NCI-H2171 treated with DMSO at 0.1 percent for 48 hours (cell line): ENCODE results near the gene TNIK.

Source experiments
- DNase-seq: peaks from one replicate; lab custom pipeline; 2025; lab: John Stamatoyannopoulos, UW

TNIK gene

GRCh38 chr3:171227828-171228227, 232.4 kb downstream of the TNIK start:
- DNase-seq, result no peak

GRCh38 chr3:171227359-171227758, 232.8 kb downstream of the TNIK start:
- no peak for DNase-seq

GRCh38 chr3:171226794-171227193, 233.4 kb downstream of the TNIK start:
- no peak for DNase-seq

- DNase-seq, result no peak
Observed at GRCh38 chr3:171225708-171226107, 234.5 kb downstream of the TNIK start.

GRCh38 chr3:171225165-171225564, 235.0 kb downstream of the TNIK start:
- no peak for DNase-seq

GRCh38 chr3:171223396-171223795, 236.8 kb downstream of the TNIK start:
- DNase-seq, result no peak

GRCh38 chr3:171222995-171223394, 237.2 kb downstream of the TNIK start:
- no peak for DNase-seq

- no peak for DNase-seq
Observed at GRCh38 chr3:171221597-171221996, 238.6 kb downstream of the TNIK start.

- no peak for DNase-seq
Observed at GRCh38 chr3:171221104-171221503, 239.1 kb downstream of the TNIK start.

- no peak for DNase-seq
Observed at GRCh38 chr3:171219258-171219657, 240.9 kb downstream of the TNIK start.

GRCh38 chr3:171218069-171218468, 242.1 kb downstream of the TNIK start:
- peak; percentile 15 for DNase-seq

- peak; percentile 42 for DNase-seq
Observed at GRCh38 chr3:171213907-171214306, 246.3 kb downstream of the TNIK start.

GRCh38 chr3:171213178-171213577, 247.0 kb downstream of the TNIK start:
- peak; percentile 63 for DNase-seq

- no peak for DNase-seq
Observed at GRCh38 chr3:171212648-171213047, 247.6 kb downstream of the TNIK start.

GRCh38 chr3:171206283-171206682, 253.9 kb downstream of the TNIK start:
- DNase-seq, result no peak

GRCh38 chr3:171204942-171205341, 255.3 kb downstream of the TNIK start:
- no peak for DNase-seq

GRCh38 chr3:171201825-171202224, 258.4 kb downstream of the TNIK start:
- no peak for DNase-seq

- no peak for DNase-seq
Observed at GRCh38 chr3:171200750-171201088, 259.5 kb downstream of the TNIK start.

GRCh38 chr3:171200052-171200749, 260.0 kb downstream of the TNIK start:
- DNase-seq, result no peak

- no peak for DNase-seq
Observed at GRCh38 chr3:171199473-171199829, 260.8 kb downstream of the TNIK start.

GRCh38 chr3:171198781-171199472, 261.3 kb downstream of the TNIK start:
- peak; percentile 36 for DNase-seq

- no peak for DNase-seq
Observed at GRCh38 chr3:171195686-171196085, 264.5 kb downstream of the TNIK start.

- no peak for DNase-seq
Observed at GRCh38 chr3:171194965-171195364, 265.2 kb downstream of the TNIK start.

- DNase-seq, result no peak
Observed at GRCh38 chr3:171193693-171194092, 266.5 kb downstream of the TNIK start.
